D721Med (cell line): Measurements from ENCODE around the gene RAB3C.
"Not testable (repeated sequence)": the region's sequence is repeated elsewhere in the genome, so short reads cannot be mapped to it uniquely, and the experiment has no call there.

Experiments used
- DNase-seq: peaks from one replicate; pipeline ENCODE4 v3.0.0; 2011; ENCODE audit warnings: low spot score; ENCODE audit not compliant: insufficient read length
- FAIRE-seq: peaks from 2 replicates; lab custom pipeline; 2011; peaks lifted over from hg19 to GRCh38; lab: Jason Lieb, UNC
- TF ChIP-seq, protein P1 (sequence below): IDR thresholded peaks from 2 replicates; pipeline ENCODE4 v1.5.1; 2012; ENCODE audit warnings: mild to moderate bottlenecking, control low read depth; ENCODE audit not compliant: insufficient read depth; ENCODE audit errors: missing control alignments

The RAB3C gene

DNA sequence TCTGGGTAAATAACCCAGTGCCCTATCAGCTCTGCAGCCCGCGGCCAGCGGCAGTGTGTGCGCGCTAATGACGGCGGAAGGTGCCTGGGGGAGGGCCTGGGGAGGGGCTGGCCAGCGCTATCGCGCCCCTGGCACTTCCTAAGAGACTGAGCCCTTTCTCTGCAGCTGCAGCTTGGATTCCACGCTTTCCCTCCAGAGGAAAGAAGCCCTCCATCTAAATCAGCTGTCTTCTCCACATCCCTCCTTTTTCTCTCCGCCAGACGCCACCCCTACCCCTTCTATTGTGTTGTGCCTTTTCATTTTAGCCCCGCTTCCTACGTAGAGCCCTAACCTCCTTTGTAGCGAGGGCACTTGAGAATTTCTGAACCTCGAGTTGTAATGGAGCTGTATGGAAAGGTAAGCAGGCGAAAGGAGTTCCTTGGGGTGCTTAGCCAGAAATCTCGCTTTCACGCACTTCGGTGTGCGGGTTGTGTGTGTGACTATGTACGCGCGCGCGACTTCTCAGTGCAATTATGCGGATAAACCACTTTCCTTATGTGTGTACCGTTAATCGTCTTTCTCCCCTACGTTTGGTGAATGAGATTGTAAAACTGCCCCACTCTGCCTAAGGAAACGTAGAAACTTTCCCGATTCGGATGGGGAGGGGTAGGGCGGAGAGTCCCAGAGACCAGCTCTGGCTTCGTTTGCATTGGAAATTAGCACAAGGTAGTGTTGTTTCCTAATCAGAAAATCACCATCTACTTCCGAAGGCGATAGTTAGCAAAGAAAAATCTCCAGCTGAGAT lies 664 bp upstream of the RAB3C start:
- FAIRE-seq (no peak), DNase-seq (no peak)
- TF ChIP-seq, protein P1, sequence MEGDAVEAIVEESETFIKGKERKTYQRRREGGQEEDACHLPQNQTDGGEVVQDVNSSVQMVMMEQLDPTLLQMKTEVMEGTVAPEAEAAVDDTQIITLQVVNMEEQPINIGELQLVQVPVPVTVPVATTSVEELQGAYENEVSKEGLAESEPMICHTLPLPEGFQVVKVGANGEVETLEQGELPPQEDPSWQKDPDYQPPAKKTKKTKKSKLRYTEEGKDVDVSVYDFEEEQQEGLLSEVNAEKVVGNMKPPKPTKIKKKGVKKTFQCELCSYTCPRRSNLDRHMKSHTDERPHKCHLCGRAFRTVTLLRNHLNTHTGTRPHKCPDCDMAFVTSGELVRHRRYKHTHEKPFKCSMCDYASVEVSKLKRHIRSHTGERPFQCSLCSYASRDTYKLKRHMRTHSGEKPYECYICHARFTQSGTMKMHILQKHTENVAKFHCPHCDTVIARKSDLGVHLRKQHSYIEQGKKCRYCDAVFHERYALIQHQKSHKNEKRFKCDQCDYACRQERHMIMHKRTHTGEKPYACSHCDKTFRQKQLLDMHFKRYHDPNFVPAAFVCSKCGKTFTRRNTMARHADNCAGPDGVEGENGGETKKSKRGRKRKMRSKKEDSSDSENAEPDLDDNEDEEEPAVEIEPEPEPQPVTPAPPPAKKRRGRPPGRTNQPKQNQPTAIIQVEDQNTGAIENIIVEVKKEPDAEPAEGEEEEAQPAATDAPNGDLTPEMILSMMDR: no peak

DNA sequence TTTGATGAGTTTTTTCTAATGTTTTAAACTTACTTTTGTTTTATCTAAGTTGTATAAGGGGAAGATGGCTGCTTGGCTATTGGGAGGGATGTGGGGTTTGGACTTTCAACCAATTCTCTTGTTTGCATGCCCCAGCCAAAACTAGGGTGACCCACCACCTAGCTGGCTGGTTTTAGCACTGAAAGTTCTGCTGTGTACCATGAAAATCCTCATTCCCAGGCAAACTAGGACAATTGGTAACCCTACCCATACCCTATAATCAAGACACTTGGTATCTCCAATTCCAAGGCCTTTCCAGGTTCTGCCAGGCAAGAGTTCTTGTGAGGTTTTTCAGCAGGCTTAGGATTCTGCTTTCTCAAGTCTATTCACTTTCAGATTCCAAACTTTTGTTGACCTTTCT lies 13.1 kb downstream of the RAB3C start:
- FAIRE-seq (no peak), DNase-seq (no peak)
- TF ChIP-seq, protein P1: no peak

DNA sequence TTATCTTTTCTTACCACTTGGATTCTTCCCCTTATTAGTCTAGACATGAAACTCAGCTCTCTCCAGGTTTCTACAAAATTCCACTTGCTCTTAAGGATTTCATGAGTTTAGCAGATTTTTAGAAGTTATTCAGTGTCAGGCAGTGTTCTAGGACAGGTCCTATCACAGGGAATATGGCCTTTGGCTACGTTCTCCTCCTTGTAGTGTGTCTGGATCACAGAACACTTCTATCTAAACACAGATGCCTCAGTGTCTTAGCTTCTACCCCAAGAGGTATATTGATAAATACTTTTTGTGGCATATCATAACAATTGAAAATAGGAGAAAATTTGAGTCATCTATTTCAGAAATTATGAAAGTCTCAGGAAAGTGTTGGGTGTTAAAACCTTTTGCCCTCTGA lies 15.6 kb downstream of the RAB3C start:
- TF ChIP-seq, protein P1: no peak
- no peak for FAIRE-seq
- DNase-seq: no peak

DNA sequence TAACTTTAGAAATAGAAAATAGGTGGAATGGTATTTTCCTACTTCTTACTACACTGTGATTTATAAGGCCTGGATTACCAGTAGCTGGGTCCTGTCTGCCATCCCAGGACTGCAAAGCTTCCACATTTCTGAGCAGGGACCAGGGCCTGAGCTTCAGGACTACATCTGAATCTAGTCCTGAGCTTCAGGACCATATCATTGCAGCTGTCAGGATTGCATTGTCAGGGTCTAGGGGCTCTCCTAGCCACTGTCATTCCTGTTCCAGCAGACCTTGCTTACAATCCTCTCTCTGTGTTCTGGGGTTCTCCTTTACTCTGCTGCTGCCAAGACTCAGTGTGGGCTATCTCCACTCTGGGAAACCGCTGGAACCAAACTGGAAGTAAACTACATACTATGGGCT lies 16.3 kb downstream of the RAB3C start:
- DNase-seq (no peak), FAIRE-seq (no peak)
- TF ChIP-seq, protein P1: no peak

DNA sequence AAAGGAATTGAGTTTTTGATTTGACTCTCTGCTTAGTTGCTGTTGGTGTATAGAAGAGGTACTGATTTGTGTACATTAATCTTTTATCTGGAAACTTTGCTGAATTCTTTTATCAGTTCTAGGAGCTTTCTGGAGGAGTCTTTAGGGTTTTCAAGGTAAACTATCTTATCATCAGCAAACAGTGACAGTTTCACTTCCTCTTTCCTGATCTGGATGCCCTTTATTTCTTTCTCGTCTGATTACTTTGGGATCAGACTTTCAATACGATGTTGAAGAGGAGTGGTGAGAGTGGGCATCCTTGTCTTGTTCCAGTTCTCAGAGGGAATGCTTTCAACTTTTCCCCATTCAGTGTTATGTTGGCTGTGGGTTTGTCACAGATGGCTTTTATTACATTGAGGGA lies 17.7 kb downstream of the RAB3C start:
- FAIRE-seq, DNase-seq: not testable (repeated sequence)

DNA sequence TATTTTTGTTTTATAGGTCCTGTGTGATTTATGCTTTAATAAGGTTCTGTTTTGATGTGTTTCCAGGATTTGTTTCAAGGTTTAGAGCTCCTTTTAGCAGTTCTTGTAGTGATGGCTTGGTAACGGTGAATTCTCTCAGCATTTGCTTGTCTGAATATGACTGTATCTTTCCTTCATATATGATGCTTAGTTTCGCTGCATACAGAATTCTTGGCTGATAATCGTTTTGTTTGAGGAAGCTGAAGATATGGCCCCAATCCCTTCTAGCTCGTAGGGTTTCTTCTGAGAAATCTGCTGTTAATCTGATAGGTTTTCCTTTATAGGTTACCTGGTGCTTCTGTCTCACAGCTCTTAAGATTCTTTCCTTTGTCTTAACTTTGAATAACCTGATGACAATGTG lies 20.0 kb downstream of the RAB3C start:
- DNase-seq, FAIRE-seq: not testable (repeated sequence)

DNA sequence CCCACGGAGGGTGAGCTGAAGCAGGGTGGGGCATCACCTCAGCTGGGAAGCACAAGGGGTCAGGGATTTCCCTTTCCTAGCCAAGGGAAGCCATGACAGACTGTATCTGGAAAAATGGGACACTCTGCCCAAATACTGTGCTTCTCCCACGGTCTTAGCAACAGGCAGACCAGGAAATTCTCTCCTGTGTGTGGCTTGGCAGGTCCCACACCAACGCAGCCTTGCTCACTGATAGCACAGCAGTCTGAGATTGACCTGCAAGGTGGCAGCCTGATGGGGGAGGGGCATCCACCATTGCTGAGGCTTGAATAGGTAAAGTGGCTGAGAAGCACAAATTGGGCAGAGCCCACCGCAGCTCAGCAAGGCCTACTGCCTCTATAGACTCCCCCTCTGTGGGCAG lies 23.2 kb downstream of the RAB3C start:
- no peak for FAIRE-seq

DNA sequence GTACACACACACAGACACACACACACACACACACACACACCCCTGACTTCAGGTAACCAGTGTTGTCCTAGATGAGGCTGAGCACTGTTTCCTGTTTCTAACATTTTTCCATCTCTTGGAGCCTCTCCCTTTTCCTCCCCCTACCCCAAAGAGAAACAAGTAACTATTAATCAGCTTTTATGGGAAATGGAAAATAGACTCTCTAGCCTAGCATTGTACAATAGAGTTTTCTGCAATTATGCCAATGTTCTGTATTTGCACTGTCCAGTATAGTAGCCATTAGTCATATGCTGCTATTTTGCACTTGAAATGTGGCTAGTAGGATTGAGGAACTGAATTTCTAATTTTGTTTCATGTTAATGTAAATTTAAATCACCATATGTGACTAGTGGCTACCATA lies 33.1 kb downstream of the RAB3C start:
- no peak for DNase-seq
- TF ChIP-seq, protein P1: no peak
- FAIRE-seq: no peak

More for the DNA sequence above, 23.2 kb downstream of the RAB3C start:
- DNase-seq: no peak
- TF ChIP-seq, protein P1: no peak
